CD4-positive, alpha-beta T cell treated with Interleukin-4 for 4 hours (primary cell): Measurements from ENCODE around the gene GADD45GIP1.
"Not testable (repeated sequence)": the region's sequence is repeated elsewhere in the genome, so short reads cannot be mapped to it uniquely, and the experiment has no call there.

Source experiments
- DNase-seq: peaks from one replicate; pipeline ENCODE4 v3.0.0-alpha.2; 2020

The GADD45GIP1 gene

GRCh38 chr19:12987781-12988180 lies 30.8 kb upstream of the GADD45GIP1 start:
- no peak for DNase-seq

- DNase-seq, result no peak
These were observed 30.2 kb upstream of the GADD45GIP1 start for GRCh38 chr19:12987190-12987589.

DNA sequence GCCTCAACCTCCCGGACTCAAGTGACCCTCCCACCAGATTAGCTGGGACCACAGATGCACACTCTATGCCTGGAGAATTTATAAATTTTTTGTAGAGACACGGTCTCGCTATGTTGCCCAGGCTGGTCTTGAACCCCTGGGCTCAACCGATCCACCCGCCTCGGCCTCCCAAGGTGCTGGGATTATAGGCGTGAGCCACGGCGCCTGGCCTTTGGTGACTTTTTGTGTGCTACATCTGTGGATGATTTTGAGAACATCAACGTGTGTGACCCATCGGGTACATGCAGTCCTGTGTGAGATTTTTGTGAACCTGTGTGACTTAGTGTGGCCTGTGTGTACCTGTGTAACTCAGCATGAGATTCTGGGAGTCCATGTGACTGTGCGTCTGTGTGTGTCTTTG lies 29.7 kb upstream of the GADD45GIP1 start:
- DNase-seq, result no peak

DNA sequence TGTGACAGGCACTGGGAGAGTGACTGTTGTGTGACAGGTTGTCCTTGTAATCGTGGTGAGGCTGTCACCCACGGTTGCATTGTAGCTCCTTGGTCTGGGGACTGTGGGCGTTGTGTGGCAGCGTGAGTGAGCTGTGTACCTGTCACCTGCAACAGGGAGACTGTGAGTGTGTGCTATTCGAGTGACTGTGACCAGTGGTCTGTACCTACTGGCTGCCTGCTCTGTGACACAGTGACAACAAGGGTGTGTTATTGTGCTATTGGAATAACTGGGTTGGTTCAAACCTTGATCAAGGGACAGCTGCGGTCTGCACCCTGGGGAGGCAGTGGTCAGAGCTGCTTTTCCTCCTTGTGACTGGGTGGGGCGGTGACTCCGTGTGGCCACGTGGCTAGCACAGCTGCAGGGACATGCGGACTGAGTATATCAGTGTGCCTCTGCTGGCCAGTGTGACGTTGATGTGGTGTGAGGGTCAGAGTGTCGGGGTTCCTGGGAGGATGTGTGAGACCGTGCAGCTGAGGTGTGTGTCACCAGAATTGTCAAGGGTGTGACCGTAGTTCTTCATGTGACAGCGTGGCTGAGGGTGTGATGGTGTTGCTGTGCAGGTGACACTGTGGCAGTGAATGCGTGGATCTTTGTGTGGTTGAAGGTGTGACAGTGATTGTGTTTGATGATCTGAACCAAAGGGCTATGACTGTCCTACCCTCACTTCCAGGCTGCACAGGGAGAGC lies 28.2 kb upstream of the GADD45GIP1 start:
- peak; percentile 23 for DNase-seq

DNA sequence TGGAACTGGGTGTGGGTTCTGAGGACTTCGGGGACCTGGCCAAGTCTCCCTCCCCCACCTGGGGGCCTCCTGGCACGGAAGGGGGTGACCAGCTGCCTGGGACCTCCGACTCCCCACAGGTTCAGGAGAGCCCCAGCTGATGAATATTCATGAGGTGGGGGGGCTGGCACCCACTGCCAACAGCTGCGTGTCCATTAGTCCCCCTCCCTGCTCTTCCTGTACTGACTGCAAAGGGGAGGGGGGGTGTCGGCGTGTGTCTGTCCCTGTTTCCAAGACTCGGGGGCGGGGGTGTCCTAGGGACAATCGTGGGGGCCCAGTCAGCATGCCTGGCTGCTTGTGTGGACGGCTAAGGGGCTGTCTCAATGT lies 27.6 kb upstream of the GADD45GIP1 start:
- no peak for DNase-seq

DNA sequence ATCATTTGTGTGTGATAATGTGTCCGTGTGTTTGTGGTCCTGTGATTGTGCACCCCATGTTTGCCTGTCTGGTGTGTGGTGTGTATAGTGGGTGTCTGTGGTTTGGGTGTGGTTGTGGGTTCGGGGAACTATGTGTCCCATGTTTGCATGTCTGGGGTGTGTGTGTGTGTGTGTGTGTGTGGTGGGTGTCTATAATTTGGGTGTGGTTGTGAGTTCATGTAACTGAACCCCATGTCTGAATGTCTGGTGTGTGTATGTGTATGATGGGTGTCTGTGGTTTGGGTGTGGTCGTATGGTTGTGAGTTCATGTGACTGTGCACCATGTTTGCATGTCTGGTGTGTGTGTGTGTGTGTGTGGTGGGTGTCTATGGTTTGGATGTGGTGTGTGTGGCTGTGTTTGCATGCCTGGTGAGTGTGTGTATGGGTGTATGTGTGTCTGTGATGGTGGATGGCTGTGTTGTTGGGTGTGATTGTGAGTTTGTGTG lies 27.2 kb upstream of the GADD45GIP1 start:
- peak; percentile 27 for DNase-seq

DNA sequence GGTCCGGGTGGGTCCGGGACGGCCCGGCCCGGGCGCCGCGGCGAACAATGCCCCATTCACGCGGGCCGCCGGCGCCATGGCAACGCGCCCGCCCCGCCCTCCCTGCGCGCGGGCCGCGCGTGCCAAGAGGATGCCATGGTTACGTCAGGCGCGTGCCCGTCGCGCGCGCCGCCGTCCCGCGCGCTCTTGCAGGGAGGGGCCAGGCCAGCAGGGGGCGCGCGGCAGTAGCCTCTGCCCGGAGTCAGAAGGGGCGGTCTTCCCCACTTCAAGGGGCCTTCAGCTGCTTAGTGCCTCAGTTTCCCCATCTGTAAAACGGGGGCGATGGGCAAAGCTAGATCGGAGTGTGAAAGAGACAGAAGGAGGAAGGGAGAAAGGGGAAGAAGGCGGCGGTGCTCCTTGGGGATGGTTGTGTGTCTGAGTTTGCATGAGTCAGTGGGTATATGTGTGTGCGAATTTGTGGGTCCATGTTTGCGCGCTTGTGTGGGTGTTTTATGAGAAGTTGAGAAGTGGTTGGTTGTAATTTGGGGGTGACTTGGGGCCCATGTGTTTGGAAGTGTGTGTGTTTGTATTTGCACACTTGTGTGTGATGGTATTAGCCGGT lies 26.6 kb upstream of the GADD45GIP1 start:
- peak; percentile 70 for DNase-seq

- DNase-seq, result no peak
These were observed 26.1 kb upstream of the GADD45GIP1 start for GRCh38 chr19:12983091-12983490.

- DNase-seq, result no peak
These were observed 25.6 kb upstream of the GADD45GIP1 start for GRCh38 chr19:12982648-12983047.

DNA sequence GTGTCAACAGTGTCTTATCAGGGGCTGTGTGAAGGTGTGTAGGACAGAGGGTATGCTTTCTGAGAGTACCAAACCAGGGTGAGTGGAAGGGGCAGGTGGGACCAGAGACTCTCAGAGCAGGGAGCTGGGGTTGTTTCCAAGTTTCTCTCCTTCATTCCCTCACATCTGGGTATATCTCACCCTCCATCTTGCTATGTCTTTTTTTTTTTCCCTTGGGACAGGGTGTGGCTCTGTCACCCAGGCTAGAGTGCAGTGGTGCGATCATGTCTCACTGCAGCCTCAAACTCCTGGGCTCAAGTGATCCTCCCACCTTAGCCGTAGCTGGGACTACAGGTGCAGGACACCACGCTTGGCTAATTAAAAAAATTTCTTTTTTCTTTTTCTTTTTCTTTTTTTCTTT lies 23.0 kb upstream of the GADD45GIP1 start:
- DNase-seq, result no peak

- DNase-seq, result not testable (repeated sequence)
These were observed 19.1 kb upstream of the GADD45GIP1 start for GRCh38 chr19:12976109-12976508.

DNA sequence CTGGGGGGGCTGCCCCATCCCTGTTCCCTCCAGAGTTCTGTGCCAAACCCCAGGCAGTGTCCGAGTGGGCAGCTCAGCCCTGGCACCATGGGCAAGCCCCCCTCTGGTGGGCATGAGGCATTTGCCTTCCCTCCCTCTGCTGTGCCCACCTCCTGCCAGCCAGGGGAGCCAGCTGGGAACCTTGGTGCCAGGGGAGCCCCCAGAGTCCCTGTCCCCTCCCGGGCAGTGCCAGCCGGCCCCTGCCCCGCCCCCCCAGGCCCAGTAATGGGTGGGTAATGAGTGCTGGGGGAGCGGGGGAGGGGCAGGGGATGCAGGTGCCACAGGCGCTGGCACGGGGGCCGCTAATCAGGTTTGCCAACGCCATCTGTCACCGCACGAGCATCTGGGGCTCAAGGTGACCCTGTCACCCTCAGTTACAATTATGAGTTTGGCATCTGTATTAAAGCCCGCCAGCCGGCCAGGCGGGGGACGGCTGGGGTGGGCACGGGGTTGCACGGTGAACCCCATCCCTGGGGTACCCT lies 18.3 kb upstream of the GADD45GIP1 start:
- DNase-seq, result no peak

GRCh38 chr19:12974301-12975220 lies 17.5 kb upstream of the GADD45GIP1 start:
- DNase-seq, result no peak

DNA sequence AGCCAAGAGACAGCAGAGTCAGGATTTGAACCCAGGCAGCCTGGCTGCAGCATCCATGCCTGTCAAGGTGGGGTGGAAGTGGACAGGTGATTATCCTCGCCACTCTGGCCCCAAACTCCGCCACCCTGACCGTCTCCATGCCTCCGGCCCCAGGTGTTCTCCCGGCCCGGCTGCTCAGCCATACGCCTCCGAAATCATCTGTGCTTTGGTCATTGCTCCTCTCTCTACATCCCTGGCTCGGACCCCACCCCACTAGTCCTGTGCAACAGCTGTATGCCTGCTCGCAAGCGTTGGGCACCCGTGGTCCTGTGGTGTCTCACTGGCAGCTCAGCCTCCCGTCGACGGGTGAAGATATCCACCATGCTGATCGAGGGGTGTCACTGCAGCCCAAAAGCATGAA lies 16.2 kb upstream of the GADD45GIP1 start:
- DNase-seq, result no peak

DNA sequence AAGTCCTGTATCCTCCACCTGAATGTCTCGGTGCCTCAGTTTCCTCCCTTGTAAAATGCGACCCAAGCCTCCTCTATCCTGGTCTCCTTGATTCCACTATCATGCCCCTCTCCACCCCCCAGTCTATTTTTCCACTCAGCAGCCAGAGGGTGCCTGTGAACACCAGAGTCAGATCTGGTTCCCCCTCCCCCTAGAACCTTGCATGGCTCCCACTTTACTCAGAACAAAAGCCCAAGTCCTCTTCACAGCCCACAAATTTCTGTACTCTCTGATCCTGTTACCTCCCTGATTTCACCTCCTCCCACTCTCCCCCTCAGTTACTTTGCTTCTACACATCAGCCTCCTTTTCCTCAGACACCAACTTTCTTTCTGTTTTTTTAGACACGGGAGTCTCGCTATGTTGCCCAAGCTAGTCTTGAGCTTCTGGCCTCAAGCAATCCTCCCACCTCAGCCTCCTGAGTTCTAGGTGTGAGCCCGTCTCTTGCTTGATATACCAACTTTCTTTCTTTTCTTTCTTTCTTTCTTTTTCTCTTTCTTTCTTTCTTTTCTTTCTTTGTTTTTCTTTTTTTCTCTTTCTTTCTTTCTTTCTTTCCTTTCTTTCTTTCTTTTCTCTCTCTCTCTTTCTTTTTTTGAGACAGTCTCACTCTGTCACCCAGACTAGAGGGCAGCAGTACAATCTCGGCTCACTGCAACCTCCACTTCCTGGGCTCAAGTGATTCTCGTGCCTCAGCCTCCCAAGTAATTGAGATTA lies 13.2 kb upstream of the GADD45GIP1 start:
- DNase-seq, result no peak

DNA sequence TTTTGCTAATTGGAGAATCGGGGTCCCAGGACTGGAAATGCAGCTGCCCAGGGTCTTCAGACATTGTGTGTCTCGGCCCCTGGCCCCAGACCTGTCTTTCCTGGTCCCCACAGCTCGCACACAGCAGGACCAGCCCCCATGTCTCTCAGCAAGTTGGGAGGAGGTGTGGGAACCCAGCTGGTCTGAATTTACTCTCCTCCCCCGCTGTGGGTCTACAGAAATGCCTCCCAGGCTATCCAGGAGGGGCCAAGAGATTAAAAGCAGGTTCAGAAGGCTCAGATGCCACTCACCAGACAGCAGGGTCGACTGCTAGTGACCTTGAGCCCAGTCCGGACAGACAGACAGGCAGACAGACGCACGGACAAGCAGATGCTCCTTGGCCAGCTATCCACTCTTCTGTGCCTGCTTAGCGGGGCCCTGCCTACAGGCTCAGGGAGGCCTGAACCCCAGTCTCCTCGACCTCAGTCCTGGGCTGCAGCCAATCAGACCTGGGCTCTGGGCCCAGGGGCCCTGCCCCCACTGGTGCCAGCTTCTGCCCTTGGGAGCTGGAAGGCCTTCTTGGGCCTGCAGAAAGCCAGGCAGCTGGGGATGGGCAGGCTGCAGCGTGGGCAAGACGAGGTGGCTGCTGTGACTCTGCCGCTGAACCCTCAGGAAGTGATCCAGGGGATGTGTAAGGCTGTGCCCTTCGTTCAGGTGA lies 12.4 kb upstream of the GADD45GIP1 start, which contains the start of gene DAND5:
TSS of gene DAND5 (plus strand) at position 285 of the 697 bp plus-strand sequence. CDS start at position 370, 85 bp downstream.
- no peak for DNase-seq

GRCh38 chr19:12967907-12968306 lies 10.9 kb upstream of the GADD45GIP1 start:
- no peak for DNase-seq

DNA sequence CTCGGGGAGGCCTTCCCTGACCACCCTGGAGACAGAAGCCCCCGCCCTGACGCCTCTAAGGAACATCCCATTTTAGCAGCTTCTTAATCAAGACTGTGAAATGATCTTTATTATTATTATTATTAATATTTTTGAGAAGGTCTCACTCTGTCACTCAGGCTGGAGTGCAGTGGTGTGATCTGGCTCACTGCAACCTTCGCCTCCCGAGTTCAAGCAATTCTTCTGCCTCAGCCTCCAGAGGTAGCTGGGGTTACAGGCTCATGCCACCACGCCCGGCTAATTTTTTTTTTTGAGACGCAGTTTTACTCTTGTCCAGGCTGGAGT lies 8.8 kb upstream of the GADD45GIP1 start:
- no peak for DNase-seq

DNA sequence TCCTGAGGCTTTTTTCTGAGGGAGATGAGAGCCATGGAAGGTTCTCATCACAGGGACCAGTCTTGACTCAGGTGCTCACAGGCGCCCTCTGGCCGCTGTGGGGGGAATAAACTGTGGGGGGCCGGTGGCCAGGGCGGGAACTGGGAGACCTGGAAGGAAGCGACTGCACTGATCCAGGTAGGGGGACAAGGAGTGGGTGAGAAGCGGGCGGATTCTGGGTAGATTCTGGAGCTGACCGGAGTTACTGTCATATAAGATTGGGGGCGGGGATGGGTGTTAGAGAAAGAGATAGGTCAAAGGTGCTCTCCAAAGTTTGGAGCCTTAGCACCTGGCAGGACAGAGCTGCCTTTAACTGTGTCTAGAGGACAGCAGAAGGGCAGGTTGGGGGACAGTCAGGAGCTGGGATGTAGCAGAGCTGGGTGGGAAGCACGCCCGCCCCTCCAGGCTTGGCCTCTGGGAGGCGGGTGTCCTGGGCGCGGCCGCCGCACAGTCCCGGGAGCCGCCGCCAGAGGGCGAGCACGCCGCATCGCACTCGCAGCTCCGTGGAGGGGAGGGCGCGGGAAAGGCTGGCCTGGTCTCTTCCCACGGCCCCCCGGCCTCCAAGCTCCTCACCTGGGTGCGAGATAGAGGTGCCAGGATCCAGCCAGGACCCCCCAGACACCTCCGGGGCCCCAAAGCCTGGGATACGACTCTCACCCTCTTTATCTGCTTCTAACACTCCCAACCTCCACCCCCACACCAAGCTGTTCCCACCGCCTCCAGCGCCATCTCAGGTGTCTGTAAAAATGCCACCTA lies 8.2 kb upstream of the GADD45GIP1 start:
- peak; percentile 75 for DNase-seq

DNA sequence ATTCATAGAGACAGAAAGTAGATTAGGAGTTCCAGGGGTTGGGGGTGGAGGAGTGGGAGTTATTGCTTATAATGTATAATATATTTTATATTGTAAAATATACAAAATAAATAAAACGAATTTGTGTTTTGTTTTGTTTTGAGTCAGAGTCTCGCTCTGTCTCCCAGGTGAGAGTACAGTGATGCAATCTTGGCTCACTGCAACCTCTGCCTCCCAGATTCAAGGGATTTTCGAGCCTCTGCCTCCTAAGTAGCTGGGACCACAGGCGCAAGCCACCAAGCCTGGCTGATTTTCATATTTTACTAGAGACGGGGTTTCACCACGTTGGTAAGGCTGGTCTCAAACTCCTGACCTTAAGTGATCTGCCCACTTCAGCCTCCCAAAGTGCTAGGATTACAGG lies 2.5 kb upstream of the GADD45GIP1 start:
- no peak for DNase-seq

DNA sequence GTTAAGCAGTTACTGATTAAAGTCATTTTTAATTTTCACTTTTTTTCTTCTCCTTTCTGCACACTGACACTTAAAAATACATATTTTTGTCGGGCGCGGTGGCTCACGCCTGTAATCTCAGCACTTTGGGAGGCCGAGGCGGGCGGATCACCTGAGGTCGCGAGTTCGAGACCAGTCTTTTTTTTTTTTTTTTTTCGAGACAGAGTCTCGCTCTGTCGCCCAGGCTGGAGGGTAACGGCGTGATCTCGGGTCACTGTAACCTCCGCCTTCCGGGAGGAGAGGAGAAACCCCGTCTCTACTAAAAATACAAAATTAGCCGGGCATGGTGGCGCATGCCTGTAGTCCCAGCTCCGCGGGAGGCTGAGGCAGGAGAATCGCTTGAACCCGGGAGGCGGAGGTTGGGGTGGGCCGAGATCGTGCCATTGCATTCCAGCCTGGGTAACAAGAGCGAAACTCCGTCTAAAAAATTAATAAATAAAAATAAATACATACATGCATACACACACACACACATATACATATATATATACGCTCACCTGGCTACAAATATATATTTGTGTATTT lies 448 bp upstream of the GADD45GIP1 start:
- DNase-seq, result not testable (repeated sequence)
